GM06990 (cell line): ENCODE measurements around the gene RALGPS1.

Experiments
- DNase-seq: peaks from one replicate; pipeline ENCODE4 v3.0.0-alpha.2; 2011; ENCODE audit not compliant: insufficient read length; ENCODE audit errors: extremely low read depth
- H3K27me3 ChIP-seq: replicated peaks from 2 replicates; pipeline ENCODE4 v1.6.0; 2011; ENCODE audit warnings: low read length; ENCODE audit not compliant: control insufficient read depth, insufficient read depth
- H3K36me3 ChIP-seq: 2 replicates; pipeline ENCODE4 v1.5.1; 2011; ENCODE audit warnings: low read length; ENCODE audit not compliant: control insufficient read depth, insufficient read depth
- H3K4me3 ChIP-seq: replicated peaks from 2 replicates; pipeline ENCODE4 v1.5.1; 2011; ENCODE audit warnings: low read depth, mild to moderate bottlenecking, control low read depth, low read length
- TF ChIP-seq, protein P1 (sequence below): IDR thresholded peaks from 2 replicates; pipeline ENCODE4 v1.5.1; 2011; ENCODE audit warnings: low read length, control low read depth, mild to moderate bottlenecking, inconsistent platforms; ENCODE audit not compliant: insufficient read depth, poor library complexity, severe bottlenecking

The RALGPS1 gene

DNA sequence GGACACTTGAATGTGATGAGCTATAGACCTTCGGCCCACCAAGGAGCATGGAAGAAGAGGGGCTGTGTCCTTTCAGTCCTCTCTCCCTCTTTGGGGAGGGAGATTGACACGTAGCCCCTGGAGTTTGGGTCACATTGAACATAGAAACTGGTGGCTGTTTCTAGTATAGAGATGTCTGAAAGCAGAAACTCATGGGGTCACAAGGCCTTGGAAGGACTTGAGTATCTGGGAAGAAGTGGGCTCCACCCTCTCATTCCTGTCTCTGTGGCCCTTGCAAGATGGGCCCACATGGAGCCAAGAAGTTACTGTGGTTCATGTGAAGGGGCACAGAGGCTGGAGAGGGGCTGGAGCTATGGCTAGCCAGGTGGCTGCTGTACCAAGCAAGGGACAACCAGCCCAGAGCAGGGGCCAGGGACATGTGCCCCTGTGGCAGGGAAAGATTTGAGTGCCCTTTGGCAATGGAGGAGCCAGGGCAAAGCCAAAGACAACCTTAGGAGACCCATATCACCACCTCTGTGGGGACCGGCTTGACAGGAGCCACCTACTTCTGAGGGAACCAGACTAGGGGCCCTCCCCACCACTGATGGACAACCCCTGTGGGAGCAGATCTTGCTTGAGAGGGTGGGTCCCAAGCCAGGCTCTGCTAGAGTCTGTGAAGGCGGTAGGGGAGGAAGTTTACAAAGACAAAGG lies 220.6 kb downstream of the RALGPS1 start:
- DNase-seq, result no peak
- no peaks in the 10 kb centered on the region for H3K27me3 ChIP-seq
- TF ChIP-seq, protein P1, sequence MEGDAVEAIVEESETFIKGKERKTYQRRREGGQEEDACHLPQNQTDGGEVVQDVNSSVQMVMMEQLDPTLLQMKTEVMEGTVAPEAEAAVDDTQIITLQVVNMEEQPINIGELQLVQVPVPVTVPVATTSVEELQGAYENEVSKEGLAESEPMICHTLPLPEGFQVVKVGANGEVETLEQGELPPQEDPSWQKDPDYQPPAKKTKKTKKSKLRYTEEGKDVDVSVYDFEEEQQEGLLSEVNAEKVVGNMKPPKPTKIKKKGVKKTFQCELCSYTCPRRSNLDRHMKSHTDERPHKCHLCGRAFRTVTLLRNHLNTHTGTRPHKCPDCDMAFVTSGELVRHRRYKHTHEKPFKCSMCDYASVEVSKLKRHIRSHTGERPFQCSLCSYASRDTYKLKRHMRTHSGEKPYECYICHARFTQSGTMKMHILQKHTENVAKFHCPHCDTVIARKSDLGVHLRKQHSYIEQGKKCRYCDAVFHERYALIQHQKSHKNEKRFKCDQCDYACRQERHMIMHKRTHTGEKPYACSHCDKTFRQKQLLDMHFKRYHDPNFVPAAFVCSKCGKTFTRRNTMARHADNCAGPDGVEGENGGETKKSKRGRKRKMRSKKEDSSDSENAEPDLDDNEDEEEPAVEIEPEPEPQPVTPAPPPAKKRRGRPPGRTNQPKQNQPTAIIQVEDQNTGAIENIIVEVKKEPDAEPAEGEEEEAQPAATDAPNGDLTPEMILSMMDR, result no peak
- no peak overlapping the region for H3K4me3 ChIP-seq
- H3K36me3 ChIP-seq, result no peaks in the 10 kb centered on the region

DNA sequence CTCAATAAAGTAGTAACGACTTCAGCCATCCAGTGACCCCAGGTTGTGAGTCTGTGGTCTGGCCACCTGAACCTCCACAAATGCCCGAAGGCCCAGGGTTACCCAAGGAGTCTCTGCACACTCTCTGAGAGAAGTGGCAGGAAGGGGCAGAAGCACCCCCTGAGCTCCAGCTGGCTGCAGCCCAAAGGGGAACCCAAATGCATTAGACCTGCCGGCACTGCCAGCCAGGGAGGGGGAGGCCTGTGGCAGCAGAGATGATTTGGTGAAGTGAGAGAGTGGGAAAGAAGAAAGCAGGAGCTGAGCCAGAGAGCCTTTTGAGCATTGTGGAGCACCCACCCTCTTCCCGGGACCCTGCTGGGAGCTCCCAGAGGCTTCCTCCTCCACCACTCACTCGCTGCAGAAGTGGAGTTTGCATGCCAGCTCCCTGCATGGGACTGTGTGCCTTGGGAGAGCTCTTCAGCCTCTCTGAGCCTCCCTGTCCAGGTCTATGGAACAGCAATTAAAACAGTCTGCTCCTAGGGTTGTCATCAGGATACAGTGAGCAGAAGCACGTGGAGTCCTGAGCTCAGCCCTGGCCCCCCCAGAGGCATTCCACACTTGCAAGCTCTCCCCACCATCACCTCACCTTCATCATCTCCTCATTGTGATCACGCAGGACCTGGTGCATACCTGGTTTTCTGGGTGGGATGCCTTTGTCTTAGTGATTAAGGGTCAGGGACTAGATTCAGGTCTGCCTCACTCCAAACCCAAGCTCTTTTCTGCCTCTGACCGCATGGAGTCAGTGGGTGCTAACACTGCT lies 221.7 kb downstream of the RALGPS1 start:
- Histone ChIP-seq H3K27me3 (no peaks in the 10 kb centered on the region), H3K36me3 (no peaks in the 10 kb centered on the region), H3K4me3 (no peak overlapping the region)
- TF ChIP-seq, protein P1, result no peak
- no peak for DNase-seq

DNA sequence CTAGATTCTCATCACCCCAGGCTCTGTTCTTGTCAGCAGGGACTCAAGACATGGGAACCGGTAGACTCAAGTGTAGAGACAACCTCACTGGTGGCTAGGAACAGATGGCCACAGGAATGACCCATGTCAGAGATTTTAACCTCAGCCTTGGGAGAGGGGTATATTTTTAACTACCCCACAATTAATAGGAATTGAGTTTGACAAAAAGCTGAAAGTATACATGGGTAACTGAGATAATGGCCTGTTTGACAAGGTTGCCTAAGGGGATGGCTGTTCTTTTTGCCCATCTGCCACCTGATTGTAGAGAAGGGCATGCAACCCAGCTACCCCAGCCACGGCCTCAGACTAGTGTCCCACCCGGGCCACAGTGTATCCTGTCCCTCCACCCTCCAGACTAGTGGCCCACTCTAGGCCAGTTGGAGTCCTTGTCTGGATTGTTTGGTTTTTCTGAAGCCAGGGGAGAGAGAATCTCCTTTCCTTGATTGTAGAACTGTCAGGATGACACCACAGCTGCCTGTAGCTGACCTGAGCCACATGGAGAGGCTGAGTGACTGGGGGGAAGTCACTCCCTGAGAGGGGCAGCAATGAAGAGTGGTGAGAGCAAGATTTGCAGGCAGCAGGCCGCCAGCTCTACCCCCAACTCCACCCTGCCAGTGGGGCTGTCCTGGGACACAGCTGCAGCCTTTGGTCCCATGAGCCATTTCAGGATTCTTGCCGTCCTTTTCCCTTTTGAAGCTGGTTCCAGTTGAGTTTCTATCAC lies 222.5 kb downstream of the RALGPS1 start:
- no peak for DNase-seq
- no peak overlapping the region for H3K4me3 ChIP-seq
- TF ChIP-seq, protein P1, result no peak

DNA sequence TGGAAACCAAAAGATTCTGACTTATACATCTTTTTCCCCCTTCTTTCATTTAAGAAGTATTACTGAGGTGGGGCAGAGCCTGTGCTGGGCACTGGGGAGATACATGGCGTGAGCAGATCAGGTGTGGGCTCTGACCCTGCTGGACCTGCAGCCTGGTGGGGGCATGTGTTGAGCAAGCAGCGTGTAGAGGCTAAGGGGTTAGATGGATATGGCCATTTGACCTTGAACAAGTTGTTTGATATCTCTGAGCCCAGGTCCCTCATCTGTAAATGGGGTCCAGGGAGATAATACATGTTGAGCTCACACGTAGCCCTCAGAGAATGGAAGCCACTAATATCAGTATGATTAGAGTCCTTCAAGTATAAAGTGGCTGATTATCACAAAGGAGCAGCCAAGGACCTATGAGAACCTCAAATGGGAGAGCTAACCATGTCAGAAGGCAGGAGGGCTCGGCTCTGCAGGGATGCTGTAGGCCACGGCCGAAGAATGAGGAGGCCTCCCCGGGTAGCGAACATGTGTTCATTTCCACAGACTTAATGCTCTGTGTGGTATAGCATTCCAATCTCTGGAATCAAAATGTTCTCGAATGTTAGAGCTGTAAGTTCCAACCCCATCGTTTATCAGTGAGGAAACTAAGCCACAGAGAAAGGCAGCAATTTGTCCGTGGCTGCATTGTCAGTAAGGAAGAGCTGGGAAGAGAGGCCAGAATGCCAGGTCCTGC lies 223.2 kb downstream of the RALGPS1 start:
- H3K27me3 ChIP-seq, result no peaks in the 10 kb centered on the region
- no peak for DNase-seq
- TF ChIP-seq, protein P1, result no peak
- no peak overlapping the region for H3K4me3 ChIP-seq
- no peaks in the 10 kb centered on the region for H3K36me3 ChIP-seq

More for the DNA sequence above, 222.5 kb downstream of the RALGPS1 start:
- Histone ChIP-seq H3K27me3 (no peaks in the 10 kb centered on the region), H3K36me3 (no peaks in the 10 kb centered on the region)

DNA sequence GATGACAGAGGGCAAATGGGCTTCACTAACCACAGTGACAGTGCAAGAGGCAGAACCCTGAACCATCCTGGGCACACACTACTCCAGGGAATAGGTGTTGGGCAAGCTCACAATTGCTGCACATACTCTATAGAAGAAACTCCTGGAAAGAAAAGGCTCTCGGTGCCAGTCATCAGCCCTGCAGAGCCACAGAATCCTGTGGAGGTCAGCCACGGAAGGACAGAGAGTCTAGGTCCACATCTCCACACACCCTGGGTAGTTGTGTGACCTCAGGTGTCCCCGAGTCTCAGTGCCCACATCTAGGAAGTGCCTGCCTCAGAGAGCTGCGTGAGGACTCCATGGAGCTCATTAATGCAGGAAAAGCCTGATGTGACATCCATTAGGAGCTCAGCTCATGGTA lies 223.9 kb downstream of the RALGPS1 start:
- no peaks in the 10 kb centered on the region for H3K27me3 ChIP-seq
- H3K36me3 ChIP-seq, result no peaks in the 10 kb centered on the region
- TF ChIP-seq, protein P1, result no peak
- H3K4me3 ChIP-seq, result no peak overlapping the region
- no peak for DNase-seq
